ENCODE results near the gene EBF4. TPM values are rescaled to one million over a fixed set of nuclear protein-coding genes. Genes with fewer than 3 reads are reported as not detected.
"Not testable (repeated sequence)": the region's sequence is repeated elsewhere in the genome, so short reads cannot be mapped to it uniquely, and the experiment has no call there.

The EBF4 gene
- polyA plus RNA-seq, 1 experiment, result 0.60 TPM

DNA sequence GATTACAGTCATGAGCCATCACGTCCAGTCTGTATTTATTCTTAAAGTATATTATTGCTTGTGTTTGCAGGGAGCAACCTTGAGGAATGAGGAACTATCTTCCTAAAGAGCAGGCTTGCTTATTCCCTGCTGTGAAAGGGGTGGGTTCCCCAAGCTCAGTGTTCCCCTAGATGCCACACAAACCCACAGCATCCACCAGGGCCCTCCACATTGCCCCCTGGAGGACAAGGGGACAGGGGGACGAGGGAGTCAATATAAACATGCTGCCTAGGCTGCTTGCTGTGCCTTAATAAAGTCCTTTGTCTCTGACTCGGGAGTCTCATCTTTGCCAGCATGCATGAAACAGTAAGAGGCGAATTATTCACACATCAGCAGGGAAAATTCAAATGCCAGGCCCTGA lies 20.6 kb upstream of the EBF4 start:
- DNase-seq (ENCODE audit: low read depth, low spot score), result no peak

DNA sequence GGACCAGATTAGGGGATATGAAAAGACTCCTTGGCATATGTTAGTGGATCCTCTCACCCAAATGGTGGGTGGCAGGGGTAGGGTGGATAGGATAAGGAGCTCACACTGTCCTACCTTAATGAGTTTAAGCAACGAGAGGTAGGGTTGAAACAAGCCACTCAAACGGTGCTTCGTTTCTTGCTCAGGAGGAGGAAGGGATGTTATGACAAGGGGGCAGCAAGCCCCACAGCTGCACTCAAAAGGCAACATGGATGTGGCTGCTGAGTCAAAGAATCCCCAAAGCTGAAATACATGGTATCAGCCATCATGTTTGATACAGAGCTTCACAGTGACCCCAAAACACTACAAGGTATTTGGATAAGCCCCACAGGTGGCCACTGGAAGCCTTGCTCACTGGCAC lies 20.1 kb upstream of the EBF4 start:
- Histone ChIP-seq H3K4me3 (ENCODE audit: low read depth, low read length) (no peak overlapping the region), H3K27me3 (ENCODE audit: control insufficient read depth, insufficient read depth, low read length) (peaks cover 17% of the 10 kb centered on the region), H3K27ac (ENCODE audit: low read depth, low read length) (no peak overlapping the region), H3K9me3 (ENCODE audit: control insufficient read depth, insufficient read depth, low read length) (no peaks in the 10 kb centered on the region)
- no peak for TF ChIP-seq CTCF (IDR thresholded peaks at IDR 0.05; ENCODE audit: low read depth, low read length)
- ChIA-PET CTCF (interaction anchor here (0.8 kb wide), 1 partner anchor 15 kb away, joined by 4 read pairs; no protein-coding TSS in a partner anchor), POLR2A (no interaction called here)
- no peak for DNase-seq (ENCODE audit: low read depth, low spot score)

More for the DNA sequence above, 20.6 kb upstream of the EBF4 start:
- H3K27ac ChIP-seq (ENCODE audit: low read depth, low read length), result no peak overlapping the region
- no peak overlapping the region for H3K4me3 ChIP-seq (ENCODE audit: low read depth, low read length)
- no peak; the same call in 1 of the 2 replicates for TF ChIP-seq CTCF (IDR thresholded peaks at IDR 0.05; ENCODE audit: low read depth, low read length)
- peaks cover 15% of the 10 kb centered on the region for H3K27me3 ChIP-seq (ENCODE audit: control insufficient read depth, insufficient read depth, low read length)
- ChIA-PET CTCF (interaction anchor here (0.5 to 0.8 kb wide), 2 partner anchors 15 to 314 kb away, joined by 3 to 4 read pairs; no protein-coding TSS in a partner anchor), POLR2A (no interaction called here)
- H3K9me3 ChIP-seq (ENCODE audit: control insufficient read depth, insufficient read depth, low read length), result no peaks in the 10 kb centered on the region

DNA sequence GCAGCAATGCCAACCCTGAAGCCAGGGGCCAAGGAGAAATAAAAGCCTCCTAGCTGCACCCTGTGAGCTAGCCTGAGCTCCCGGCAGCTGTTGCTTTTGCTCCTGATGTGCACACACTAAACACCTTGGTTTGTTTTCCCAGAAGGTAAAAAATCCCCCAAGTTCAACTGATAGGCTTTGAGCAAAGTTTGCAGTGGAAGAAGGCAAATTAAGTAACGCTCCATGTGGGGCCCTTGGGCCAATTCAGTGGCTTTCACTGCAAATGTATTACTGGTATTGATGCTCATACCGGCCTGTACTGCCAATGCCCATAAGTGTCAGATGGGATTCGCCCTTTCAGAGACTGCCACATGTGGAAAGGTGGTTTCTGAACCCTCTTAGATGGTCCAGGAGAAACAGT lies 19.1 kb upstream of the EBF4 start:
- H3K9me3 ChIP-seq (ENCODE audit: control insufficient read depth, insufficient read depth, low read length), result no peaks in the 10 kb centered on the region
- POLR2A ChIA-PET, result interaction anchor here (0.6 kb wide), 1 partner anchor 158 kb away, joined by 7 read pairs; no protein-coding TSS in a partner anchor
- H3K27me3 ChIP-seq (ENCODE audit: control insufficient read depth, insufficient read depth, low read length), result peaks cover 14% of the 10 kb centered on the region
- no peak overlapping the region for H3K27ac ChIP-seq (ENCODE audit: low read depth, low read length)
- no peak overlapping the region for H3K4me3 ChIP-seq (ENCODE audit: low read depth, low read length)
- no peak for TF ChIP-seq CTCF (IDR thresholded peaks at IDR 0.05; ENCODE audit: low read depth, low read length)
- CTCF ChIA-PET, result no interaction called here
- no peak for DNase-seq (ENCODE audit: low read depth, low spot score)

DNA sequence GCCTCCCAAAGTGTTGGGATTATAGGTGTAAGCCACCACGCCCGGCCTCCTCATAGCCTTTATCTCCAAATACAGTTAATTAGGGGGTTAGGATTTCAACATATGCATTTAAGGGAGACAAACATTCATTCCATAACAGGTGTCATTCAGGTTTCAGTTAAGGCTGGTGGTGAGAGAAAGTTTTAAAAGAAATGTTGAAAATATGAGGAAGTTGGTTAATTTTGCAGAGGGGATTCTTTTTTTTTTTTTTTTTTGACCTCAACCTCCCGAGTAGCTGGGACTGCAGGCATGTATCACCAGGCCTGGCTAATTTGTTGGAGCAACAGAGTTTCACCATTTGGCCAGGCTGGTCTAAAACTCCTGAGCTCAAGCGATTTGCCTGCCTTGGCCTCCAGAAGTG lies 12.5 kb upstream of the EBF4 start:
- peaks cover 16% of the 10 kb centered on the region for H3K27me3 ChIP-seq (ENCODE audit: control insufficient read depth, insufficient read depth, low read length)
- ChIA-PET POLR2A (no interaction called here), CTCF (no interaction called here)

DNA sequence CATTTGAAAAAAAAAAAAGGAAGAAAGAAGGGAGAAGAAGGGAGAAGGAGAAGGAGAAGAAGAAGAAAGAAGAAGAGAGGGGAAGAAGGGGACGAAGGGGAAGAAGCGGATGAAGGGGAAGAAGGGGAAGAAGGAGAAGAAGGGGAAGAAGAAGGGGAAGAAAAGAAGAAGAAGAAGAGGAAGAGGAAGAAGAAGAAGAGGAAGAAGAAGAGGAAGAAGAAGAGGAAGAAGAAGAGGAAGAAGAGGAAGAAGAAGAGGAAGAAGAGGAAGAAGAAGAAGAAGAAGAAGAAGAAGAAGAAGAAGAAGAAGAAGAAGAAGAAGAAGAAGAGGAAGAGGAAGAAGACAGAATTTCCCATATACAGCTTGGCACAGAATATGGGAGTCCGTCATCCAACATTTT lies 10.5 kb upstream of the EBF4 start:
- CTCF ChIA-PET; DNase-seq (ENCODE audit: low read depth, low spot score); POLR2A ChIA-PET; H3K27ac ChIP-seq (ENCODE audit: low read depth, low read length); H3K4me3 ChIP-seq (ENCODE audit: low read depth, low read length); H3K9me3 ChIP-seq (ENCODE audit: control insufficient read depth, insufficient read depth, low read length): not testable (repeated sequence)
- peaks cover 18% of the 10 kb centered on the region for H3K27me3 ChIP-seq (ENCODE audit: control insufficient read depth, insufficient read depth, low read length)

More for the DNA sequence above, 12.5 kb upstream of the EBF4 start:
- Histone ChIP-seq H3K27ac (ENCODE audit: low read depth, low read length) (no peak overlapping the region), H3K9me3 (ENCODE audit: control insufficient read depth, insufficient read depth, low read length) (no peaks in the 10 kb centered on the region), H3K4me3 (ENCODE audit: low read depth, low read length) (no peak overlapping the region)
- no peak for DNase-seq (ENCODE audit: low read depth, low spot score)
- no peak for TF ChIP-seq CTCF (IDR thresholded peaks at IDR 0.05; ENCODE audit: low read depth, low read length)

DNA sequence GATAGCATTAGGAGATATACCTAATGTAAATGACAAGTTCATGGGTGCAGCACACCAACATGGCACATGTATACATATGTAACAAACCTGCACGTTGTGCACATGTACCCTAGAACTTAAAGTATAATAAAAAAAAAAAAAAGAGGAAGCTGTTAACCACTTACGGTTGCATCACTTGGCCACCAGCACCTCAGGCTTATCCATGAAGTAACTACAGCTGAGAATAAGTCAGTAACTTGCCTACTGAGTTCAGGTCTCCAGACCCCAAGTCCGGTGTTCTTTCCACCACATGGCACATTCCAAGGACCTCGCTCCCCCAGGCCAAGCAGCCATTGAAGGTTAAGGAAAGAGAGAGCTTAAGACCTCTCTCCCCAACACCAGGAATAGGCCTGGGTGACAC lies 7.8 kb upstream of the EBF4 start:
- H3K9me3 ChIP-seq (ENCODE audit: control insufficient read depth, insufficient read depth, low read length); H3K4me3 ChIP-seq (ENCODE audit: low read depth, low read length); DNase-seq (ENCODE audit: low read depth, low spot score); CTCF ChIA-PET; H3K27ac ChIP-seq (ENCODE audit: low read depth, low read length); POLR2A ChIA-PET: not testable (repeated sequence)
- H3K27me3 ChIP-seq (ENCODE audit: control insufficient read depth, insufficient read depth, low read length), result peaks cover 24% of the 10 kb centered on the region
